HepG2 (cell line): ENCODE measurements around the gene ERICH6. TPM values are rescaled to one million over a fixed set of nuclear protein-coding genes. Genes with fewer than 3 reads are reported as not detected.
A peak's percentile ranks its signal among the peaks of the same experiment; 100 is the strongest.

Source experiments
- AHDC1 ChIP-seq: sonication (generic); formaldehyde crosslinking; IDR thresholded peaks from 2 replicates; pipeline ENCODE4 v1.5.1; 2020; ENCODE audit warnings: mild to moderate bottlenecking, missing genetic modification reagents, borderline replicate concordance
- ARNT ChIP-seq: fragments of 450-650 bp; IDR thresholded peaks from 2 replicates; pipeline ENCODE4 v1.6.1; 2017
- ATAD3A ChIP-seq: sonication (generic); formaldehyde crosslinking; IDR thresholded peaks from 2 replicates; pipeline ENCODE4 v1.4.0; 2020; ENCODE audit warnings: missing genetic modification reagents
- ATF7-NPFF ChIP-seq: sonication (generic); formaldehyde crosslinking; IDR thresholded peaks from 2 replicates; pipeline ENCODE4 v1.8.1; 2023; ENCODE audit warnings: mild to moderate bottlenecking, low read depth, missing genetic modification reagents, moderate library complexity
- BRD4 ChIP-seq: sonication (generic); formaldehyde crosslinking; IDR thresholded peaks from 2 replicates; pipeline ENCODE4 v1.4.0; 2020; ENCODE audit warnings: missing genetic modification reagents
- CCAR2 ChIP-seq: fragments of 200-400 bp; formaldehyde crosslinking; optimal IDR thresholded peaks from 2 replicates; pipeline ENCODE3; 2018; ENCODE audit warnings: low read depth, mild to moderate bottlenecking, low read length, moderate library complexity
- FOXK1 ChIP-seq: sonication (generic); formaldehyde crosslinking; IDR thresholded peaks from 2 replicates; pipeline ENCODE4 v1.4.0; 2020; ENCODE audit warnings: low read depth, missing genetic modification reagents, borderline replicate concordance
- HES4 ChIP-seq: sonication (generic); formaldehyde crosslinking; IDR thresholded peaks from 2 replicates; pipeline ENCODE4 v1.9.0; 2021; ENCODE audit warnings: mild to moderate bottlenecking, missing genetic modification reagents, borderline replicate concordance
- HNRNPK ChIP-seq: fragments of 200-400 bp; formaldehyde crosslinking; IDR thresholded peaks from 2 replicates; pipeline ENCODE4 v1.6.1; 2018; ENCODE audit warnings: low read length, low read depth, moderate library complexity, mild to moderate bottlenecking; ENCODE audit not compliant: poor library complexity, severe bottlenecking
- HOXA7 ChIP-seq: sonication (generic); formaldehyde crosslinking; IDR thresholded peaks from 2 replicates; pipeline ENCODE4 v1.8.1; 2022; ENCODE audit warnings: mild to moderate bottlenecking, missing genetic modification reagents, moderate library complexity
- KLF13 ChIP-seq: sonication (generic); formaldehyde crosslinking; IDR thresholded peaks from 2 replicates; pipeline ENCODE4 v1.4.0; 2020; ENCODE audit warnings: mild to moderate bottlenecking, missing genetic modification reagents
- NCOA2 ChIP-seq: sonication (generic); formaldehyde crosslinking; IDR thresholded peaks from 2 replicates; pipeline ENCODE4 v1.8.0; 2022; ENCODE audit warnings: inconsistent platforms
- ZC3H13 ChIP-seq: sonication (generic); formaldehyde crosslinking; IDR thresholded peaks from 2 replicates; pipeline ENCODE4 v1.8.1; 2023; ENCODE audit warnings: mild to moderate bottlenecking, missing genetic modification reagents, moderate library complexity
- ZC3H4 ChIP-seq: sonication (generic); formaldehyde crosslinking; IDR thresholded peaks from 2 replicates; pipeline ENCODE4 v1.4.0; 2020; ENCODE audit warnings: missing genetic modification reagents, borderline replicate concordance
- ZNF12 ChIP-seq: sonication (generic); formaldehyde crosslinking; IDR thresholded peaks from 2 replicates; pipeline ENCODE4 v1.5.0; 2020; ENCODE audit warnings: missing genetic modification reagents
- ZNF121 ChIP-seq: sonication (generic); formaldehyde crosslinking; IDR thresholded peaks from 2 replicates; pipeline ENCODE4 v1.5.0; 2020; ENCODE audit warnings: mild to moderate bottlenecking, missing genetic modification reagents
- ZNF17 ChIP-seq: sonication (generic); formaldehyde crosslinking; IDR thresholded peaks from 2 replicates; pipeline ENCODE4 v1.5.0; 2020; ENCODE audit warnings: mild to moderate bottlenecking, missing genetic modification reagents
- ZNF34 ChIP-seq: sonication (generic); formaldehyde crosslinking; IDR thresholded peaks from 2 replicates; pipeline ENCODE4 v1.4.0; 2020; ENCODE audit warnings: mild to moderate bottlenecking, missing genetic modification reagents, borderline replicate concordance
- ZNF558 ChIP-seq: sonication (generic); formaldehyde crosslinking; IDR thresholded peaks from 2 replicates; pipeline ENCODE4 v1.9.0; 2022; ENCODE audit warnings: mild to moderate bottlenecking, missing genetic modification reagents, borderline replicate concordance
- ZNF574 ChIP-seq: sonication (generic); formaldehyde crosslinking; IDR thresholded peaks from 2 replicates; pipeline ENCODE4 v1.4.0; 2020; ENCODE audit warnings: missing genetic modification reagents
- ZNF598 ChIP-seq: sonication (generic); formaldehyde crosslinking; IDR thresholded peaks from 2 replicates; pipeline ENCODE4 v1.5.1; 2020; ENCODE audit warnings: mild to moderate bottlenecking, missing genetic modification reagents, borderline replicate concordance
- ZNF781 ChIP-seq: sonication (generic); formaldehyde crosslinking; IDR thresholded peaks from 2 replicates; pipeline ENCODE4 v1.5.1; 2020; ENCODE audit warnings: borderline replicate concordance, mild to moderate bottlenecking, missing genetic modification reagents; ENCODE audit errors: not compliant biosample characterization
- polyA plus RNA-seq, 8 experiments: library from polyadenylated mRNA; depleted of rRNA in 3 of 8; stranded (reverse) in 7 of 8; unstranded in 1 of 8; fragments of >200 nt; fragmentation: Illumina TruSeq in 4 of 8; extraction: Trizol in 4 of 8; gene quantifications; 2 replicates each; pipeline versions ENCODE4 v1.2.1 to v1.2.3, GENCODE V29; 2011 to 2016; ENCODE audit warnings: low read depth in 4 of 8, missing spikeins in 1 of 8, mixed read lengths in 1 of 8; ENCODE audit not compliant: insufficient read depth in 1 of 8
- total RNA-seq, 5 experiments: library from RNA; depleted of rRNA; stranded (reverse); fragments of >200 nt; fragmentation: Illumina TruSeq; extraction: Trizol; gene quantifications; 2 replicates each; pipeline ENCODE4 v1.2.3, GENCODE V29; 2016; ENCODE audit warnings: low read depth in 1 of 5

ERICH6 gene
- total and polyA plus RNA-seq, 2 of the 13 experiments (the other 11 are each of a cell fraction or from before 2014, with no cell fraction given): 0.03 TPM; not detected in 1

- TF ChIP-seq AHDC1 (CRISPR knock-in tag) (0 out of 2 replicates have a peak, but pooled peaks have one; percentile 18), FOXK1 (CRISPR knock-in tag) (no peak; the same call in 1 of the 2 replicates), ZC3H13 (CRISPR knock-in tag) (no peak), ZNF34 (no peak; the same call in 1 of the 2 replicates), HNRNPK (no peak), ATF7-NPFF (CRISPR knock-in tag) (no peak), HOXA7 (CRISPR knock-in tag) (no peak), ZC3H4 (CRISPR knock-in tag) (no peak), KLF13 (no peak), NCOA2 (CRISPR knock-in tag) (peak; percentile 61; the same call in 1 of the 2 replicates), ZNF17 (CRISPR knock-in tag) (no peak), ARNT (no peak), ZNF574 (CRISPR knock-in tag) (peak; percentile 42; the same call in 1 of the 2 replicates), HES4 (no peak), ZNF781 (CRISPR knock-in tag) (no peak), BRD4 (no peak), ZNF12 (CRISPR knock-in tag) (peak; percentile 26; the same call in 1 of the 2 replicates), ATAD3A (CRISPR knock-in tag) (no peak), ZNF598 (CRISPR knock-in tag) (no peak), CCAR2 (no peak), ZNF121 (CRISPR knock-in tag) (no peak), ZNF558 (CRISPR knock-in tag) (no peak)
Measured at GRCh38 chr3:150737874-150738679, 34.4 kb upstream of the ERICH6 start (continued).
